ENCODE results near the gene BTF3.
"Not testable (repeated sequence)": the region's sequence is repeated elsewhere in the genome, so short reads cannot be mapped to it uniquely, and the experiment has no call there.

BTF3 gene

DNA sequence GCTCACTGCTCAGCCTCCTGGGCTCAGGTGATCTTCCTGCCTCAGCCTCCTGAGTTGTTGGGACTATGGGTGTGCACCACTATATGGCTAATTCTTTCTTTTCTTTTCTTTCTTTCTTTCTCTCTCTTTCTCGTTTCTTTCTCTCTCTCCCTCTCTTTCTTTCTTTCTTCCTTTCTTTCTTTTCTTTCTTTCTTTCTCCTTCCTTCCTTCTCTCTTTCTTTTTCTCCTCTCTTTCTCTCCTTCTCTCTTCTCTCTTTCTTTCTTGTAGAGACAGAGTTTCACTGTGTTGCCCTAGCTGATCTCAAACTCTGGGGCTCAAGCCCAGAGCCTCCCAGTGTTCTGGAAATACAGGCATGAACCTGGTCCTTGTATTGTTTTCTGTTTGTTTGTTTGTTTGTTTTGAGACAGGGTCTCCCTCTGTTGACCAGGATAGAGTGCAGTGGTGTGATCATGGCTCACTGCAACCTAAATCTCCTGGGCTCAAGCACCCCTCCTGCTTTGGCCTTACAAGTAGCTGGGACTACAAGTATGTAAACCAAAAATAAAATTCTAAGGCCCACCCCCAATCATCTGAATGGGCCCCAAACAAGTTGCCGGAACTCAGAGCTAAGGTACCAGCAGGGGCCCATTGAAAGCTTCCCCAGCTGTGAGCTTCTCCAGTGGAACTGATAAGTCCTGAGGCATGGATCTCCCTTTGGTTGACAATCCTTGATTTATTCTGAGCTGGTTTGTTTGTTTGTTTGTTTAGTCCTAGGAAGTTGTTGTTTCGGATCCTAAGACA is 11.9 kb upstream of the BTF3 start:
- H3K4me1 ChIP-seq (ENCODE audit: control insufficient read depth, insufficient read depth, low read length, poor library complexity, severe bottlenecking): peaks cover 17% of the 10 kb centered on the region
- H3K4me3 ChIP-seq (ENCODE audit: extremely low read depth, insufficient read depth, low read length, poor library complexity, severe bottlenecking): no peak overlapping the region
- no peak overlapping the region for H3K27ac ChIP-seq (ENCODE audit: low read depth, low read length, severe bottlenecking)
- H3K36me3 ChIP-seq (ENCODE audit: control insufficient read depth, insufficient read depth, low read length): no peaks in the 10 kb centered on the region
- WGBS, 2 experiments (ENCODE audit: insufficient coverage in 2 of 2): 75 to 81% methylated on average over 2 of the region's 3 CpGs
- H3K9me3 ChIP-seq (ENCODE audit: control insufficient read depth, low read length): no peaks in the 10 kb centered on the region

DNA sequence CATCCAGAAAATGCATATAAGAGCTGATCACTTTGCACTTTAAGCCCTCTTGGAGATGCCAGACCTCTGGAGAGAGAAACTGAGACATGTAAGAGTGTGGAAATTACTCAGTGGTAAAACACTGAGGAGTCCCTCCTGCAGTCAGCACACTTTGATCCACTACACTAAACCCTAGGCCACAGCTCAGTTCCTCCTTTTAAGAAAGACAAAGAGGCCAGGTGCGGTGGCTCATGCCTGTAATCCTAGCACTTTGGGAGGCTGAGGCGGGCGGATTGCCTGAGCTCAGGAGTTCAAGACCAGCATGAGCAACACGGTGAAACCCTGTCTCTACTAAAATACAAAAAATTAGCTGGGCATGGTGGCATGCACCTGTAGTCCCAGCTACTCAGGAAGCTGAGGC is 11.0 kb upstream of the BTF3 start:
- 21 to 43% methylated on average over 1 to 2 of the region's 4 CpGs for WGBS, 2 experiments (ENCODE audit: insufficient coverage in 2 of 2)
- not testable (repeated sequence) for H3K4me3 ChIP-seq (ENCODE audit: extremely low read depth, insufficient read depth, low read length, poor library complexity, severe bottlenecking); H3K9me3 ChIP-seq (ENCODE audit: control insufficient read depth, low read length); H3K36me3 ChIP-seq (ENCODE audit: control insufficient read depth, insufficient read depth, low read length); H3K27ac ChIP-seq (ENCODE audit: low read depth, low read length, severe bottlenecking)
- H3K4me1 ChIP-seq (ENCODE audit: control insufficient read depth, insufficient read depth, low read length, poor library complexity, severe bottlenecking): peaks cover 17% of the 10 kb centered on the region

- Histone ChIP-seq H3K4me3 (ENCODE audit: extremely low read depth, insufficient read depth, low read length, poor library complexity, severe bottlenecking) (no peak overlapping the region), H3K36me3 (ENCODE audit: control insufficient read depth, insufficient read depth, low read length) (no peaks in the 10 kb centered on the region), H3K27ac (ENCODE audit: low read depth, low read length, severe bottlenecking) (no peak overlapping the region), H3K4me1 (ENCODE audit: control insufficient read depth, insufficient read depth, low read length, poor library complexity, severe bottlenecking) (peaks cover 12% of the 10 kb centered on the region), H3K9me3 (ENCODE audit: control insufficient read depth, low read length) (no peaks in the 10 kb centered on the region)
- WGBS, 2 experiments (ENCODE audit: insufficient coverage in 2 of 2): 51 to 59% methylated on average over 3 of the region's 4 CpGs
Observed at GRCh38 chr5:73487815-73488214, 10.4 kb upstream of the BTF3 start.

GRCh38 chr5:73488806-73489205 is 9.4 kb upstream of the BTF3 start:
- H3K4me1 ChIP-seq (ENCODE audit: control insufficient read depth, insufficient read depth, low read length, poor library complexity, severe bottlenecking): peaks cover 4% of the 10 kb centered on the region
- H3K27ac ChIP-seq (ENCODE audit: low read depth, low read length, severe bottlenecking): no peak overlapping the region
- H3K36me3 ChIP-seq (ENCODE audit: control insufficient read depth, insufficient read depth, low read length): no peaks in the 10 kb centered on the region
- no peak overlapping the region for H3K4me3 ChIP-seq (ENCODE audit: extremely low read depth, insufficient read depth, low read length, poor library complexity, severe bottlenecking)
- no peaks in the 10 kb centered on the region for H3K9me3 ChIP-seq (ENCODE audit: control insufficient read depth, low read length)
- 88 to 96% methylated on average over 3 of the region's 3 CpGs for WGBS, 2 experiments (ENCODE audit: insufficient coverage in 2 of 2)

GRCh38 chr5:73490088-73490487 is 8.2 kb upstream of the BTF3 start:
- Histone ChIP-seq H3K27ac (ENCODE audit: low read depth, low read length, severe bottlenecking) (no peak overlapping the region), H3K4me1 (ENCODE audit: control insufficient read depth, insufficient read depth, low read length, poor library complexity, severe bottlenecking) (peaks cover 4% of the 10 kb centered on the region), H3K4me3 (ENCODE audit: extremely low read depth, insufficient read depth, low read length, poor library complexity, severe bottlenecking) (no peak overlapping the region), H3K9me3 (ENCODE audit: control insufficient read depth, low read length) (no peaks in the 10 kb centered on the region), H3K36me3 (ENCODE audit: control insufficient read depth, insufficient read depth, low read length) (no peaks in the 10 kb centered on the region)
- 79 to 100% methylated on average over 2 of the region's 2 CpGs for WGBS, 2 experiments (ENCODE audit: insufficient coverage in 2 of 2)

GRCh38 chr5:73491155-73491554 is 7.1 kb upstream of the BTF3 start:
- 100% methylated on average over 1 of the region's 1 CpG; no CpG with 5 or more reads in 1 of the 2 experiments for WGBS, 2 experiments (ENCODE audit: insufficient coverage in 2 of 2)
- Histone ChIP-seq H3K9me3 (ENCODE audit: control insufficient read depth, low read length) (no peaks in the 10 kb centered on the region), H3K36me3 (ENCODE audit: control insufficient read depth, insufficient read depth, low read length) (no peaks in the 10 kb centered on the region)

DNA sequence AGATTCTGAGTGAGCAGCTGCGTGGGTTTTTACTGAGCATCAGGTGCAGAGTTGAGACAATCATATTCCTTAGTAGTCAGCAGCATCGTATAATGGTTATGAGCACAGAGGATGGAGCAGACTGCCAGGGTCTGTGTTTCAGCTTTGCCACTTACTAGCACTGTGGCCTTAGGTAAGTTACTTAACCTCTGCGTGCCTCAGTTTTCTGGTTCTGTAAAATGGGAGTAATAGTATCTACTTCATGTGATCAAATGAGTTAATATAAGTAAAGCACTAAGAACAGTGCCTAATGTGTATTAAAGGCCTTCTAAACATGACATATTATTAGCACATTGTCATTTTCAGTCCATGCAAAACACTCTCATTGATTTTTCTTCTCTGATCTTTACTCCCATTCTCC is 4.8 kb upstream of the BTF3 start:
- H3K9me3 ChIP-seq (ENCODE audit: control insufficient read depth, low read length): no peaks in the 10 kb centered on the region
- 87 to 88% methylated on average over 2 of the region's 3 CpGs for WGBS, 2 experiments (ENCODE audit: insufficient coverage in 2 of 2)

More at GRCh38 chr5:73491155-73491554, 7.1 kb upstream of the BTF3 start:
- peaks cover 4% of the 10 kb centered on the region for H3K4me1 ChIP-seq (ENCODE audit: control insufficient read depth, insufficient read depth, low read length, poor library complexity, severe bottlenecking)
- no peak overlapping the region for H3K4me3 ChIP-seq (ENCODE audit: extremely low read depth, insufficient read depth, low read length, poor library complexity, severe bottlenecking)
- no peak overlapping the region for H3K27ac ChIP-seq (ENCODE audit: low read depth, low read length, severe bottlenecking)

DNA sequence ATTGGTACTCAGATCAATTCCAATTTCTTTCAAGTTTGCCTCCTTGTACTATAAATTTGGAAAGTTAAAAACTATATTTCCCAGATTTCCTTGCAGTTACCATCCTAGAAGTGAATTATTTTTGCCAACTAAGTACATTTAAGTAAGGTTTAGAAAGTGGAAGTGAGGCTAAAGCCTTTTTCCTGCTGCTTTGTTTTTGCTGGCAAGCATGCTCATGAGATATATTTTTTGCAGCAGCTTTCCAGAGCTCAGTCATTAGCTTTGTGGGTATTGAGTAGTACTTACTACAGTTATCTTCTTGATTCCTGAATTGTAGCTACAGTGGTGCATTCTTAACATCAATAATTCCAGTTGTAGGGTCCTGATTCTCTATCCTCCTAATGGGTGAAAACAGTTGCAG is 3.5 kb upstream of the BTF3 start:
- Histone ChIP-seq H3K4me3 (ENCODE audit: extremely low read depth, insufficient read depth, low read length, poor library complexity, severe bottlenecking) (no peak overlapping the region), H3K27ac (ENCODE audit: low read depth, low read length, severe bottlenecking) (no peak overlapping the region), H3K36me3 (ENCODE audit: control insufficient read depth, insufficient read depth, low read length) (peaks cover 4% of the 10 kb centered on the region), H3K9me3 (ENCODE audit: control insufficient read depth, low read length) (no peaks in the 10 kb centered on the region), H3K4me1 (ENCODE audit: control insufficient read depth, insufficient read depth, low read length, poor library complexity, severe bottlenecking) (no peaks in the 10 kb centered on the region)

More for the DNA sequence above, 4.8 kb upstream of the BTF3 start:
- H3K4me1 ChIP-seq (ENCODE audit: control insufficient read depth, insufficient read depth, low read length, poor library complexity, severe bottlenecking): no peaks in the 10 kb centered on the region
- H3K36me3 ChIP-seq (ENCODE audit: control insufficient read depth, insufficient read depth, low read length): no peaks in the 10 kb centered on the region
- H3K27ac ChIP-seq (ENCODE audit: low read depth, low read length, severe bottlenecking): no peak overlapping the region
- H3K4me3 ChIP-seq (ENCODE audit: extremely low read depth, insufficient read depth, low read length, poor library complexity, severe bottlenecking): no peak overlapping the region

- Histone ChIP-seq H3K9me3 (ENCODE audit: control insufficient read depth, low read length) (no peaks in the 10 kb centered on the region), H3K4me1 (ENCODE audit: control insufficient read depth, insufficient read depth, low read length, poor library complexity, severe bottlenecking) (no peaks in the 10 kb centered on the region), H3K36me3 (ENCODE audit: control insufficient read depth, insufficient read depth, low read length) (peaks cover 5% of the 10 kb centered on the region), H3K27ac (ENCODE audit: low read depth, low read length, severe bottlenecking) (no peak overlapping the region), H3K4me3 (ENCODE audit: extremely low read depth, insufficient read depth, low read length, poor library complexity, severe bottlenecking) (no peak overlapping the region)
- 94 to 100% methylated on average over 2 to 4 of the region's 4 CpGs for WGBS, 2 experiments (ENCODE audit: insufficient coverage in 2 of 2)
Observed at GRCh38 chr5:73495772-73496335, 2.4 kb upstream of the BTF3 start.

GRCh38 chr5:73496984-73497457 is 1.2 kb upstream of the BTF3 start:
- Histone ChIP-seq H3K36me3 (ENCODE audit: control insufficient read depth, insufficient read depth, low read length) (peaks cover 17% of the 10 kb centered on the region), H3K9me3 (ENCODE audit: control insufficient read depth, low read length) (no peaks in the 10 kb centered on the region), H3K4me1 (ENCODE audit: control insufficient read depth, insufficient read depth, low read length, poor library complexity, severe bottlenecking) (no peaks in the 10 kb centered on the region), H3K27ac (ENCODE audit: low read depth, low read length, severe bottlenecking) (peak overlapping the region; percentile 89), H3K4me3 (ENCODE audit: extremely low read depth, insufficient read depth, low read length, poor library complexity, severe bottlenecking) (peak overlapping the region; percentile 92)
- WGBS, 2 experiments (ENCODE audit: insufficient coverage in 2 of 2): no CpG with 5 or more reads among the region's 1 CpG

DNA sequence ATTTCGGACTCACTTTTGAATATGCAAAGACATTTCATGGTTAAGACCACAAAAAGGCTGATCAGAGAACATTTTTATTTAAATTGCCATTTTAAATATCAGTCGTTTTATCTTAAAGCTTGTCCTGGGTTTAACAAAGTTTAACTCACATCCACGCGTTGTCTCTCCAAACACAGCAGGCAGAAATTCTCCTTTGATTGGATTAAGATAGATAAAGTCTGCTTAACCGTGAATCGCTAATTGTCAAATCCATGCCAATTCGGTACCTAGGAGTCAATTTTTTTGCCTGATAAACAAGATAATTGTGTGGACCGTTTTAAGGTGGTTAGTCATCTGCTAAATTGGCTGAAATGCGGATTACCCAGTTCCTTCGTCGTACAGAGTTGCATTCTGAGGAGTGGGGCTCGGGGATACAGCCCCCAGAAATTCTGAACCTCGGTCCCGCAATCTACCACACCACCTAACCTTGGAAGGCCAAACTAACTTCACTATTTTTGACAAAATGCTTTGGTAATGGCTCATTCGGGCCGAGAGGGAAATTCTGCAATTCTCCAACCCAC is 665 bp upstream of the BTF3 start:
- Histone ChIP-seq H3K4me3 (ENCODE audit: extremely low read depth, insufficient read depth, low read length, poor library complexity, severe bottlenecking) (peak overlapping the region; percentile 92), H3K4me1 (ENCODE audit: control insufficient read depth, insufficient read depth, low read length, poor library complexity, severe bottlenecking) (no peaks in the 10 kb centered on the region), H3K36me3 (ENCODE audit: control insufficient read depth, insufficient read depth, low read length) (peaks cover 22% of the 10 kb centered on the region), H3K27ac (ENCODE audit: low read depth, low read length, severe bottlenecking) (peak overlapping the region; percentile 89), H3K9me3 (ENCODE audit: control insufficient read depth, low read length) (no peaks in the 10 kb centered on the region)
- 23 to 53% methylated on average over 4 to 7 of the region's 16 CpGs for WGBS, 2 experiments (ENCODE audit: insufficient coverage in 2 of 2)

All from mesodermal cell (in vitro differentiated cells).